Fibroblast of the aortic adventitia (primary cell): ENCODE measurements around the gene ALK. TPM values are rescaled to one million over a fixed set of nuclear protein-coding genes. Genes with fewer than 3 reads are reported as not detected.
A peak's percentile ranks its signal among the peaks of the same experiment; 100 is the strongest.

Experiments
- DNase-seq: peaks from one replicate; pipeline ENCODE4 v3.0.0-alpha.2; 2010; ENCODE audit warnings: low read depth
- H3K4me3 ChIP-seq: 2 replicates; pipeline ENCODE4 v1.5.1; 2011; ENCODE audit warnings: low read depth, mild to moderate bottlenecking, control low read depth, low read length, moderate library complexity
- CTCF ChIP-seq: IDR thresholded peaks from 2 replicates; pipeline ENCODE4 v1.5.1; 2011; ENCODE audit warnings: mild to moderate bottlenecking, low read length, control low read depth, inconsistent platforms; ENCODE audit not compliant: insufficient read depth
- total RNA-seq: library from RNA; depleted of rRNA; stranded (reverse); fragments of >200 nt; gene quantifications from 2 replicates; pipeline ENCODE4 v1.2.3, GENCODE V29; 2012; ENCODE audit warnings: low replicate concordance

The ALK gene
- total RNA-seq, 1 donor = 0.27 TPM

DNA sequence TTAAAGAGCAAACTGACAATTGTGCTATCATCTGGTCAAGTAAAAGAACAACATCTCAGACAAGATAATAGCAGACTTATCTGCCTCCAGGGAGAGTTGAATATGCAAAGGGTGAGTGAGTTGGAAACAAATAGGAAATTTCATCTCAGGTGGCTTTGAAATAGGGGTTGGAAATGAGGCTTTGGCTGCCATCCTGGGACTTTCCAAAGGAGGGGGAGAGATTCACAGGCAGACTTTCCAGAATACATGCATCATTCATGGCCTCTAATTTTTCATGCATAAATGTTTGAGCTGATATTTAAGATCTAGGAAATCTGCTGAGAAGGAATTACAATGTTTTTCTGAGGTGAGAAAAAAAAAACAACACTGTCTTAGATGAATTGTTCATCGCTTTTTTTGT lies 300.5 kb downstream of the ALK start:
- peak; percentile 16 for DNase-seq
- no peak overlapping the region for H3K4me3 ChIP-seq
- no peak for TF ChIP-seq CTCF

GRCh38 chr2:29619689-29620088 lies 301.7 kb downstream of the ALK start:
- no peak for TF ChIP-seq CTCF
- no peak for DNase-seq
- H3K4me3 ChIP-seq = no peak overlapping the region

DNA sequence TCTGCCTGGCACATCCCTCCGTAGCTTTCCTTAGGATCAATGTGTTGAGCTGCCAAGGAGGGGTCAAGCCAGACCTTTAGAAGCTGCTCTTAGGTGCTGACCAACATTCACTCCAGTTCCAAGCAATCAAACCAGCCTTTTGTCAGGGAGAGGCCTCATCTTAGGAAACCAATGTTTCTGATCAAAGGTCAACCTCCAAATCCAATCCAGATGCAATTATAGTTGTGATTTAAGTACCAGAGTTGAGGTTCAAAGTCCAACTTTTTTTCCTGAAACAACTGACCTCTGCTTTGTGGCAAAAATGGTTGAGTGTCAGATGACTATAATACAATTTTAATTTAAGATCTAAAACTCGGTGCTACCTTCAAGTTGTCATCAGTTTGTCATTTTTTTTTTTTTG lies 303.4 kb downstream of the ALK start:
- H3K4me3 ChIP-seq = no peak overlapping the region
- no peak for DNase-seq
- no peak for TF ChIP-seq CTCF

- TF ChIP-seq CTCF = no peak
- H3K4me3 ChIP-seq = no peak overlapping the region
- no peak for DNase-seq
These were observed 304.0 kb downstream of the ALK start for GRCh38 chr2:29617351-29617750.

GRCh38 chr2:29616569-29616968 lies 304.8 kb downstream of the ALK start:
- no peak for TF ChIP-seq CTCF
- no peak overlapping the region for H3K4me3 ChIP-seq
- no peak for DNase-seq

DNA sequence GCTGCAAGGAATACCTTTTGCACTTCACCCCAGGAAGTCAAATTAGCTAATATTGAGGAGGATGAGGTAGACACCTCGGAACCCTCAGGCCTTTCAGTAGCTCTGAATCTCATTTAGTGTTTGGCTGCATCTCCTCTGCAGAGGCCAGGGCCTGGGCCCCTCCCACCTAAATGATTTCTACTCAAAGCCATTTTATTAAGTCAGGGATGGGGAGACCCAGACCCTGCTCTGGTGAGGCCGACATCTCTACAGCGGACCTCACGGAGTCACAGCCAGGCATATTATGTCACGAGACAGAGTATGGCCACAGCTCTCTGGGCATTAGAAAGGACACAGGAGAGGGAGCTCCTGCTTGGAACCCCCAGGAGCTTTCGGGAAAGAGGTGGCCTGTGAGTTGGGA lies 305.5 kb downstream of the ALK start:
- DNase-seq = no peak
- H3K4me3 ChIP-seq = no peak overlapping the region
- TF ChIP-seq CTCF = no peak

DNA sequence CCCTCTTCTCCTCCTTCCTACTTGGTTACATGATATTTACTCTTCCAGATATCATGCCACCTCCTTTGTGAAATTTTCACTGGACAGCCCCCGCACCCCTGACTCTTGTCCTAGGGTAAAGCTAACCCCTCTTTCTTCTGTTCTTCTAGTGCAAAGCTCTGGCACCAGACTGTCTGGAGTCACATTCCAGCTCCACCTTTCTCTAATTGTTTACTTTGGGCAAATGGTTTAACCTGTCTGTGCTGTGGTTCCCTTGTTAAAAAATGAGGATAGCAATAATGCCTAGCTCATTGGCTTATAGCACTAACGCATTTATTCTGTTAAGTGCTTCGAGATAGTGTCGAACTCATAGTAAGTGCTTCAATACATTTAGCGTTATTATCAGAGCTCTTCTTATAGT lies 306.2 kb downstream of the ALK start:
- TF ChIP-seq CTCF = no peak
- no peak overlapping the region for H3K4me3 ChIP-seq
- no peak for DNase-seq
